SK-N-SH (cell line): ENCODE results near the gene MCM3AP.

ENCODE experiments used
- CTCF ChIP-seq: fragments of 200-600 bp; sonication (generic); IDR thresholded peaks from 2 replicates; pipeline ENCODE4 v1.6.1; 2017; ENCODE audit warnings: antibody characterized with exemption, mild to moderate bottlenecking, moderate library complexity
- MAX ChIP-seq: IDR thresholded peaks from 2 replicates; pipeline ENCODE4 v1.4.0; 2012; ENCODE audit warnings: low read depth
- MXI1 ChIP-seq: IDR thresholded peaks from 2 replicates; pipeline ENCODE4 v1.6.1; 2012; ENCODE audit warnings: mild to moderate bottlenecking, low read depth, low read length, improper control_type of control experiment
- NFIC ChIP-seq: IDR thresholded peaks from 2 replicates; pipeline ENCODE4 v1.4.0; 2012; ENCODE audit warnings: borderline replicate concordance
- PBX3 ChIP-seq: IDR thresholded peaks from 2 replicates; pipeline ENCODE4; 2012
- SIN3A ChIP-seq: IDR thresholded peaks from 2 replicates; pipeline ENCODE4 v1.6.1; 2012; ENCODE audit warnings: low read depth, mild to moderate bottlenecking, low read length, moderate library complexity, borderline replicate concordance
- USF2 ChIP-seq: fragments of 150-350 bp; IDR thresholded peaks from 2 replicates; pipeline ENCODE4 v1.6.1; 2017; ENCODE audit warnings: antibody characterized with exemption, low read length, low read depth, borderline replicate concordance

- TF ChIP-seq PBX3 (no peak), USF2 (no peak), MXI1 (no peak), NFIC (no peak), CTCF (no peak), SIN3A (no peak), MAX (no peak)
These were observed 40.8 kb downstream of the MCM3AP start for GRCh38 chr21:46244602-46245001.
